Fibroblast of gingiva (primary cell): ENCODE measurements around the gene UBXN4.
"Not testable (repeated sequence)": the region's sequence is repeated elsewhere in the genome, so short reads cannot be mapped to it uniquely, and the experiment has no call there.

Experiments
- DNase-seq: peaks from one replicate; pipeline ENCODE4 v3.0.0-alpha.2; 2011; ENCODE audit warnings: low read depth

UBXN4 gene

GRCh38 chr2:135741395-135742324, at the start of gene UBXN4:
TSS of gene UBXN4 (plus strand) at chr2:135741855. CDS start at chr2:135741930, 75 bp downstream.
- DNase-seq: peak; percentile 99

- peak; percentile 25 for DNase-seq
Observed at GRCh38 chr2:135694711-135695110, 46.9 kb upstream of the UBXN4 start.

- DNase-seq: no peak
Observed at GRCh38 chr2:135698838-135699237, 42.8 kb upstream of the UBXN4 start.

- peak; percentile 69 for DNase-seq
Observed at GRCh38 chr2:135701442-135701841, 40.2 kb upstream of the UBXN4 start.

GRCh38 chr2:135703300-135703699, 38.4 kb upstream of the UBXN4 start:
- no peak for DNase-seq

GRCh38 chr2:135704075-135704474, 37.6 kb upstream of the UBXN4 start:
- not testable (repeated sequence) for DNase-seq

- no peak for DNase-seq
Observed at GRCh38 chr2:135708159-135708558, 33.5 kb upstream of the UBXN4 start.

- DNase-seq: peak; percentile 12
Observed at GRCh38 chr2:135709992-135710391, 31.7 kb upstream of the UBXN4 start.

- not testable (repeated sequence) for DNase-seq
Observed at GRCh38 chr2:135715086-135715485, 26.6 kb upstream of the UBXN4 start.

- DNase-seq: no peak
Observed at GRCh38 chr2:135728064-135728743, 13.5 kb upstream of the UBXN4 start.

- no peak for DNase-seq
Observed at GRCh38 chr2:135732561-135732960, 9.1 kb upstream of the UBXN4 start.

- DNase-seq: no peak
Observed at GRCh38 chr2:135733045-135733444, 8.6 kb upstream of the UBXN4 start.

- no peak for DNase-seq
Observed at GRCh38 chr2:135736546-135736945, 5.1 kb upstream of the UBXN4 start.

GRCh38 chr2:135740206-135740605, 1.4 kb upstream of the UBXN4 start:
- no peak for DNase-seq

GRCh38 chr2:135741043-135741394, 636 bp upstream of the UBXN4 start:
- no peak for DNase-seq

GRCh38 chr2:135742325-135742757, 686 bp downstream of the UBXN4 start:
- peak; percentile 60 for DNase-seq

- no peak for DNase-seq
Observed at GRCh38 chr2:135743860-135744259, 2.2 kb downstream of the UBXN4 start.

- peak; percentile 14 for DNase-seq
Observed at GRCh38 chr2:135744760-135745314, 3.2 kb downstream of the UBXN4 start.

GRCh38 chr2:135745545-135745944, 3.9 kb downstream of the UBXN4 start:
- peak; percentile 39 for DNase-seq

- DNase-seq: no peak
Observed at GRCh38 chr2:135755573-135755972, 13.9 kb downstream of the UBXN4 start.

- DNase-seq: no peak
Observed at GRCh38 chr2:135756692-135757091, 15.0 kb downstream of the UBXN4 start.

- DNase-seq: peak; percentile 15
Observed at GRCh38 chr2:135762022-135762421, 20.4 kb downstream of the UBXN4 start.

- DNase-seq: no peak
Observed at GRCh38 chr2:135762530-135762929, 20.9 kb downstream of the UBXN4 start.
